Lung microvascular endothelial cell (primary cell): ENCODE data around the gene ZNF205. TPM values are rescaled to one million over a fixed set of nuclear protein-coding genes. Genes with fewer than 3 reads are reported as not detected.
A peak's percentile ranks its signal among the peaks of the same experiment; 100 is the strongest.
"Not testable (repeated sequence)": the region's sequence is repeated elsewhere in the genome, so short reads cannot be mapped to it uniquely, and the experiment has no call there.

Experiments
- DNase-seq, 2 donors: peaks; one replicate each; pipeline versions ENCODE4 v3.0.0 to v3.0.0-alpha.2; 2010; ENCODE audit warnings: low read depth in 2 of 2
- total RNA-seq: library from RNA; depleted of rRNA; stranded (reverse); fragments of >200 nt; gene quantifications from 2 replicates; pipeline ENCODE4 v1.2.1, GENCODE V29; 2014

ZNF205 gene
- 12.3 and 12.6 TPM in 2 replicates for total RNA-seq

GRCh38 chr16:3112058-3112880, at the start of gene ZNF205:
Gene ZNF205 (plus strand): TSS chr16:3112586. CDS start chr16:3113431, 845 bp downstream.
- DNase-seq: peak; percentile 69 to 80

GRCh38 chr16:3063625-3064386, 48.6 kb upstream of the ZNF205 start:
- DNase-seq: no peak

- peak; percentile 81 to 91 for DNase-seq
Observed at GRCh38 chr16:3065069-3065741, 47.2 kb upstream of the ZNF205 start, which contains the start of gene IL32. Gene IL32 (plus strand): TSS chr16:3065640. CDS start chr16:3065812, 172 bp downstream.

- DNase-seq: peak in 1 of 2 donors; percentile 54
Observed at GRCh38 chr16:3065742-3066439, 46.5 kb upstream of the ZNF205 start.

- DNase-seq: no peak
Observed at GRCh38 chr16:3066440-3066748, 46.0 kb upstream of the ZNF205 start.

GRCh38 chr16:3068487-3068886, 43.9 kb upstream of the ZNF205 start:
- DNase-seq: no peak

GRCh38 chr16:3069146-3069545, 43.2 kb upstream of the ZNF205 start:
- DNase-seq: not testable (repeated sequence)

- no peak for DNase-seq
Observed at GRCh38 chr16:3070608-3071111, 41.7 kb upstream of the ZNF205 start.

- DNase-seq: no peak
Observed at GRCh38 chr16:3071655-3072054, 40.7 kb upstream of the ZNF205 start.

- not testable (repeated sequence) for DNase-seq
Observed at GRCh38 chr16:3072148-3072547, 40.2 kb upstream of the ZNF205 start.

GRCh38 chr16:3072576-3073263, 39.7 kb upstream of the ZNF205 start:
- DNase-seq: not testable (repeated sequence)

- DNase-seq: no peak
Observed at GRCh38 chr16:3073448-3073847, 38.9 kb upstream of the ZNF205 start.

- no peak for DNase-seq
Observed at GRCh38 chr16:3074860-3075522, 37.4 kb upstream of the ZNF205 start.

- no peak for DNase-seq
Observed at GRCh38 chr16:3075523-3075915, 36.9 kb upstream of the ZNF205 start.

GRCh38 chr16:3075946-3076345, 36.4 kb upstream of the ZNF205 start:
- not testable (repeated sequence) for DNase-seq

- DNase-seq: no peak
Observed at GRCh38 chr16:3076577-3076976, 35.8 kb upstream of the ZNF205 start.

- DNase-seq: no peak
Observed at GRCh38 chr16:3080024-3080423, 32.4 kb upstream of the ZNF205 start.

- not testable (repeated sequence) for DNase-seq
Observed at GRCh38 chr16:3081957-3082356, 30.4 kb upstream of the ZNF205 start.

- not testable (repeated sequence) for DNase-seq
Observed at GRCh38 chr16:3083408-3083807, 29.0 kb upstream of the ZNF205 start.

GRCh38 chr16:3084491-3084890, 27.9 kb upstream of the ZNF205 start:
- DNase-seq: no peak
